ENCODE data around the gene PDX1. TPM values are rescaled to one million over a fixed set of nuclear protein-coding genes. Genes with fewer than 3 reads are reported as not detected.
"Not testable (repeated sequence)": the region's sequence is repeated elsewhere in the genome, so short reads cannot be mapped to it uniquely, and the experiment has no call there.

Gene PDX1
- total RNA-seq, 1 experiment from 2014 or later: not detected

DNA sequence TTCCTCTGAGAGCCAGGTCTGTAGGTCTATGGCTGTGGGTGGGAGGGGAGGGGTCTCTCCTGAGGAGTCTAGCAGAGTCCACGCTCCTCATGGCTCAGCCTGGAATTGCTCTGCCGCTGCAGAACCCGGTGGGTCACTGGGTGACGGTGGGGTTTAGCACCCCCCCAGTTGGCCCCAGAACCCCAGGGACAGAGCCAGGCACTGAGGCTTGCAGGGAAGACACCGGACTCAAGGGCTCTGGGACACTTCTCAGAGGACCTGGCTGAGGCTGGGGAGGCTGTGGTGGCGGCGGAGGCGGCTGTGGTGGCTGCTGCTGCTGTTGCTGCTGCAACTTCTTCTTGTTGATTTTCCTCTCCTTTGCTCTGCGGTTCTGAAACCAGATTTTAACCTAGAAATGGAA is 43.2 kb downstream of the PDX1 start:
- H3K27me3 ChIP-seq (replicated peaks; ENCODE audit: insufficient read depth, low read depth, low read length, poor library complexity): peaks cover 95% of the 10 kb centered on the region
- no peaks in the 10 kb centered on the region for H3K9me3 ChIP-seq (ENCODE audit: low read depth, low read length, poor library complexity, severe bottlenecking)
- no peak overlapping the region for H3K27ac ChIP-seq (ENCODE audit: low read depth, low read length, poor library complexity, severe bottlenecking)
- TF ChIP-seq, protein P1, sequence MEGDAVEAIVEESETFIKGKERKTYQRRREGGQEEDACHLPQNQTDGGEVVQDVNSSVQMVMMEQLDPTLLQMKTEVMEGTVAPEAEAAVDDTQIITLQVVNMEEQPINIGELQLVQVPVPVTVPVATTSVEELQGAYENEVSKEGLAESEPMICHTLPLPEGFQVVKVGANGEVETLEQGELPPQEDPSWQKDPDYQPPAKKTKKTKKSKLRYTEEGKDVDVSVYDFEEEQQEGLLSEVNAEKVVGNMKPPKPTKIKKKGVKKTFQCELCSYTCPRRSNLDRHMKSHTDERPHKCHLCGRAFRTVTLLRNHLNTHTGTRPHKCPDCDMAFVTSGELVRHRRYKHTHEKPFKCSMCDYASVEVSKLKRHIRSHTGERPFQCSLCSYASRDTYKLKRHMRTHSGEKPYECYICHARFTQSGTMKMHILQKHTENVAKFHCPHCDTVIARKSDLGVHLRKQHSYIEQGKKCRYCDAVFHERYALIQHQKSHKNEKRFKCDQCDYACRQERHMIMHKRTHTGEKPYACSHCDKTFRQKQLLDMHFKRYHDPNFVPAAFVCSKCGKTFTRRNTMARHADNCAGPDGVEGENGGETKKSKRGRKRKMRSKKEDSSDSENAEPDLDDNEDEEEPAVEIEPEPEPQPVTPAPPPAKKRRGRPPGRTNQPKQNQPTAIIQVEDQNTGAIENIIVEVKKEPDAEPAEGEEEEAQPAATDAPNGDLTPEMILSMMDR (conservative IDR thresholded peaks at IDR 0.05; ENCODE audit: low read depth, low read length): no peak
- TF ChIP-seq EZH2 (IDR thresholded peaks at IDR 0.05; ENCODE audit: borderline replicate concordance, low read depth, low read length, poor library complexity, severe bottlenecking): no peak
- H3K4me1 ChIP-seq (ENCODE audit: insufficient read depth, low read length, poor library complexity, severe bottlenecking): peaks cover 11% of the 10 kb centered on the region
- no TSS peak for BruUV-seq (replicated peaks)
- no peak for DNase-seq (ENCODE audit: low spot score)
- H3K4me3 ChIP-seq (ENCODE audit: low read depth, low read length, poor library complexity, severe bottlenecking): no peak overlapping the region
- ChIA-PET POLR2A (ENCODE audit: low non-redundant PET) (no interaction called here), CTCF (no interaction called here)
- intact Hi-C loops (cut with micrococcal nuclease; ENCODE audit: unreplicated experiment): no loop called here
- H3K36me3 ChIP-seq (ENCODE audit: insufficient read depth, low read length, poor library complexity, severe bottlenecking): no peaks in the 10 kb centered on the region

DNA sequence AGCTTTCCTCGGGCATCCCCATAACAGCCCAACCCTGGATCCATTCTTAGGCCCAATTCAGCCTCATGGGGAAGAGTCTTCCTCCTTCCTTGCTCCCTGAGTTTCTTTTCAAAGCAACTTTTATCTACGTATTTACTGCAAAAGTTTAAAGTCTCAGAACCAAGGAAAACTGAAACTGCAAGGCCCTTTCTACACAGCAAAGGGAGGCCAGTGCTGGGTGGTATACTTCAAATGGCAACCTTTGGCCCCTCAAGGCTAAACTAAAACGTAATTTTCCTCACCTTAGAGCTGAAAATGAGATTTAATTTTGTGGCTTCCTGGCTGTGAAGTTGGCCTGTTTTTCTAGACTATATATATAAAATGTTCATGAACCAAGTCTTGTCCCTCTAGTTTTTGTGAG is 43.7 kb downstream of the PDX1 start:
- H3K27me3 ChIP-seq (replicated peaks; ENCODE audit: insufficient read depth, low read depth, low read length, poor library complexity): peaks cover 95% of the 10 kb centered on the region
- no peaks in the 10 kb centered on the region for H3K9me3 ChIP-seq (ENCODE audit: low read depth, low read length, poor library complexity, severe bottlenecking)
- no peaks in the 10 kb centered on the region for H3K36me3 ChIP-seq (ENCODE audit: insufficient read depth, low read length, poor library complexity, severe bottlenecking)
- BruUV-seq (replicated peaks): no TSS peak
- H3K4me1 ChIP-seq (ENCODE audit: insufficient read depth, low read length, poor library complexity, severe bottlenecking): peaks cover 11% of the 10 kb centered on the region
- TF ChIP-seq, protein P1 (conservative IDR thresholded peaks at IDR 0.05; ENCODE audit: low read depth, low read length): no peak
- TF ChIP-seq EZH2 (IDR thresholded peaks at IDR 0.05; ENCODE audit: borderline replicate concordance, low read depth, low read length, poor library complexity, severe bottlenecking): no peak
- ChIA-PET CTCF (interaction anchor here (0.6 kb wide), 2 partner anchors 8 to 137 kb away, joined by 3 read pairs; no protein-coding TSS in a partner anchor), POLR2A (ENCODE audit: low non-redundant PET) (no interaction called here)
- no peak overlapping the region for H3K27ac ChIP-seq (ENCODE audit: low read depth, low read length, poor library complexity, severe bottlenecking)
- H3K4me3 ChIP-seq (ENCODE audit: low read depth, low read length, poor library complexity, severe bottlenecking): no peak overlapping the region
- intact Hi-C loops (cut with micrococcal nuclease; ENCODE audit: unreplicated experiment): no loop called here
- no peak for DNase-seq (ENCODE audit: low spot score)

DNA sequence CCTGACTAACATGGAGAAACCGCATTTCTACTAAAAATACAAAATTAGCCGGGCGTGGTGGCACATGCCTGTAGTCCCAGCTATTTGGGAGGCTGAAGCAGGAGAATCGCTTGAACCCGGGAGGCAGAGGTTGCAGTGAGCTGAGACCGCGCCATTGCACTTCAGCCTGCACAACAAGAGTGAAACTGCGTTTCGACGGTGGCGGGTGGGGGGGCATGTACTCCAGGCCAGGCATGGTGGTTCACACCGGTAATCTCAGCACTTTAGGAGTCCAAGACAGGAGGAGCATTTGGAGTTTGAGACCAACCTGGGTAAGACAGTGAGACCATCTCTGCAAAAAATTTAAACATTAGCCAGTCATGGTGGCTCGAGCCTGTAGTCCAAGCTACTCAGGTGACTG is 44.4 kb downstream of the PDX1 start:
- POLR2A ChIA-PET (ENCODE audit: low non-redundant PET); H3K9me3 ChIP-seq (ENCODE audit: low read depth, low read length, poor library complexity, severe bottlenecking); H3K36me3 ChIP-seq (ENCODE audit: insufficient read depth, low read length, poor library complexity, severe bottlenecking); intact Hi-C loops (cut with micrococcal nuclease; ENCODE audit: unreplicated experiment); BruUV-seq (replicated peaks); H3K4me3 ChIP-seq (ENCODE audit: low read depth, low read length, poor library complexity, severe bottlenecking); H3K27ac ChIP-seq (ENCODE audit: low read depth, low read length, poor library complexity, severe bottlenecking); DNase-seq (ENCODE audit: low spot score): not testable (repeated sequence)
- Histone ChIP-seq H3K27me3 (replicated peaks; ENCODE audit: insufficient read depth, low read depth, low read length, poor library complexity) (peaks cover 95% of the 10 kb centered on the region), H3K4me1 (ENCODE audit: insufficient read depth, low read length, poor library complexity, severe bottlenecking) (peaks cover 11% of the 10 kb centered on the region)
- CTCF ChIA-PET: interaction anchor here (0.6 kb wide), 1 partner anchor 137 kb away, joined by 3 read pairs; no protein-coding TSS in a partner anchor

DNA sequence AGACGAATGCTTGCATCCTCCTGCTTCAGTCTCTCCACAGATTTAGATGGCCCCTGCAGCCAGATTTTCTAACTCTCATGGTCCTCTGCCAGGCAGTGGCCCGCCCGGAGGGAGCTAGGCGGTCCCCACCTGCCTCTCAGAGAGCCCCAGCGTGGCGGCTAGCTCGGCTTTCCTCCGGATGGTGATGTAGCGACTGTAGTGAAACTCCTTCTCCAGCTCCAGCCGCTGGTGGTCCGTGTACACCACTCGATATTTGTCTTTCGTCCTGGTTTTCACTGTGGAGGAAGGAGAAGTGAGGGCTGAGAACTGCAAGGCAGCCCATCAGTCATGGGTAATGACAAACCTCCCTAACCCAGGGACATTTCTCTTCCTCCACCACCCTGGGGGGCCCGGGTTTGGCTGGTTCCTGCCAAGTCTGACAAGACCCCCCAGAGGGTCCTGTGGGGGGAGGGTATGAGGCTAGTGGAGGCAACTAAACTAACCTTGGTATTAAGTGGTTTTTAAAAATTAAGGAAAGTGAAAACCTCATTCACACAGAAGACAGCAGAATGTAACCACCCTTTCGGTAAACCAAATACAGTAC is 45.0 kb downstream of the PDX1 start:
- BruUV-seq (replicated peaks): no TSS peak
- Histone ChIP-seq H3K27ac (ENCODE audit: low read depth, low read length, poor library complexity, severe bottlenecking) (no peak overlapping the region), H3K9me3 (ENCODE audit: low read depth, low read length, poor library complexity, severe bottlenecking) (no peaks in the 10 kb centered on the region), H3K36me3 (ENCODE audit: insufficient read depth, low read length, poor library complexity, severe bottlenecking) (no peaks in the 10 kb centered on the region), H3K4me3 (ENCODE audit: low read depth, low read length, poor library complexity, severe bottlenecking) (no peak overlapping the region), H3K27me3 (replicated peaks; ENCODE audit: insufficient read depth, low read depth, low read length, poor library complexity) (peaks cover 95% of the 10 kb centered on the region), H3K4me1 (ENCODE audit: insufficient read depth, low read length, poor library complexity, severe bottlenecking) (peaks cover 11% of the 10 kb centered on the region)
- POLR2A ChIA-PET (ENCODE audit: low non-redundant PET): no interaction called here
- no peak for DNase-seq (ENCODE audit: low spot score)
- CTCF ChIA-PET: no interaction called here
- no peak for TF ChIP-seq EZH2 (IDR thresholded peaks at IDR 0.05; ENCODE audit: borderline replicate concordance, low read depth, low read length, poor library complexity, severe bottlenecking)
- TF ChIP-seq, protein P1 (conservative IDR thresholded peaks at IDR 0.05; ENCODE audit: low read depth, low read length): no peak
- intact Hi-C loops (cut with micrococcal nuclease; ENCODE audit: unreplicated experiment): no loop called here

Data from A673 (cell line).